ENCODE results near the gene STARD8. TPM values are rescaled to one million over a fixed set of nuclear protein-coding genes. Genes with fewer than 3 reads are reported as not detected.

The STARD8 gene
- total and polyA plus RNA-seq, 2 donors (not counting 3 experiments of a cell fraction or from before 2014, with no cell fraction given): 6.8 to 14.8 TPM

DNA sequence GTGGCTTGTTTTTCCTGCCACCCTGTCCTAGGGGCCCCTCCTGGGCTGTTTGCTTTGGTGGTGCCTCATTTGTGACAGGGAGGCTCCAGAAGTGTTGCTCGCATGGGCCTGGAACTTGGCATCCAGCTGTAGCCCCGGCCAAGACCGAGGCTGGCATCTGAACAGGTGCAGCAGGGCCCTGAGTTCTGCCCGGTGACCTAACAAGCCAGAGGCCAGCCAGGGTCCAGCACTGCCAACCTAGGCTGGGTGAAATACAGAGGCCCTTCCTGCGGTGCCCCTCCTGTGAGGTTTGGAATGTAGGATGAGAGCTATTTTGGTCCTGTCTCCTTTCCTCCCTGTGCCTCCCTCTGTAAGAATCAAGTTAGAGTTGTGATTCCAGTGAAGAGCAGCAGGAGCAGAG is 58.5 kb downstream of the STARD8 start:
- H3K4me3 ChIP-seq (replicated peaks in 1 of 3; ENCODE audit: insufficient read depth in 1 of 3, low read depth in 1 of 3, low read length in 3 of 3): no peak overlapping the region
- BruUV-seq (replicated peaks): no TSS peak
- no peaks in the 10 kb centered on the region for H3K36me3 ChIP-seq (ENCODE audit: control insufficient read depth in 2 of 2, extremely low read depth in 1 of 2, insufficient read depth in 2 of 2, low read length in 2 of 2)
- H2AFZ ChIP-seq (ENCODE audit: low read depth, low read length): no peak overlapping the region
- H3K9me1 ChIP-seq (replicated peaks; ENCODE audit: control insufficient read depth, extremely low read depth, insufficient read depth, low read length): no peaks in the 10 kb centered on the region
- no peaks in the 10 kb centered on the region for H4K20me1 ChIP-seq (replicated peaks; ENCODE audit: control insufficient read depth, extremely low read depth, insufficient read depth, low read length)
- peaks cover 16% of the 10 kb centered on the region for H3K4me1 ChIP-seq (ENCODE audit: control insufficient read depth, extremely low read depth, insufficient read depth, low read length)
- no peak for TF ChIP-seq EZH2 (IDR thresholded peaks at IDR 0.05; ENCODE audit: borderline replicate concordance, low read depth, low read length, severe bottlenecking)
- no peak for TF ChIP-seq JUN (IDR thresholded peaks at IDR 0.05; ENCODE audit: borderline replicate concordance, insufficient read depth, insufficient read length, low read depth)
- no peak for TF ChIP-seq MYC (IDR thresholded peaks at IDR 0.05; ENCODE audit: low read depth, low read length)
- TF ChIP-seq GATA2 (IDR thresholded peaks at IDR 0.05; ENCODE audit: insufficient read depth, insufficient read length, low read depth, low read length): no peak
- TF ChIP-seq, protein P1, sequence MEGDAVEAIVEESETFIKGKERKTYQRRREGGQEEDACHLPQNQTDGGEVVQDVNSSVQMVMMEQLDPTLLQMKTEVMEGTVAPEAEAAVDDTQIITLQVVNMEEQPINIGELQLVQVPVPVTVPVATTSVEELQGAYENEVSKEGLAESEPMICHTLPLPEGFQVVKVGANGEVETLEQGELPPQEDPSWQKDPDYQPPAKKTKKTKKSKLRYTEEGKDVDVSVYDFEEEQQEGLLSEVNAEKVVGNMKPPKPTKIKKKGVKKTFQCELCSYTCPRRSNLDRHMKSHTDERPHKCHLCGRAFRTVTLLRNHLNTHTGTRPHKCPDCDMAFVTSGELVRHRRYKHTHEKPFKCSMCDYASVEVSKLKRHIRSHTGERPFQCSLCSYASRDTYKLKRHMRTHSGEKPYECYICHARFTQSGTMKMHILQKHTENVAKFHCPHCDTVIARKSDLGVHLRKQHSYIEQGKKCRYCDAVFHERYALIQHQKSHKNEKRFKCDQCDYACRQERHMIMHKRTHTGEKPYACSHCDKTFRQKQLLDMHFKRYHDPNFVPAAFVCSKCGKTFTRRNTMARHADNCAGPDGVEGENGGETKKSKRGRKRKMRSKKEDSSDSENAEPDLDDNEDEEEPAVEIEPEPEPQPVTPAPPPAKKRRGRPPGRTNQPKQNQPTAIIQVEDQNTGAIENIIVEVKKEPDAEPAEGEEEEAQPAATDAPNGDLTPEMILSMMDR (IDR thresholded peaks at IDR 0.05; ENCODE audit: extremely low read depth in 1 of 2, insufficient read depth in 1 of 2, low read depth in 1 of 2, low read length in 2 of 2): no peak
- no peak for TF ChIP-seq POLR2AphosphoS5 (IDR thresholded peaks at IDR 0.05; ENCODE audit: insufficient read depth, low read depth, low read length)
- TF ChIP-seq POLR2A (IDR thresholded peaks at IDR 0.05; ENCODE audit: low read depth, low read length): no peak
- TF ChIP-seq, protein P2, sequence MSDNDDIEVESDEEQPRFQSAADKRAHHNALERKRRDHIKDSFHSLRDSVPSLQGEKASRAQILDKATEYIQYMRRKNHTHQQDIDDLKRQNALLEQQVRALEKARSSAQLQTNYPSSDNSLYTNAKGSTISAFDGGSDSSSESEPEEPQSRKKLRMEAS (IDR thresholded peaks at IDR 0.05; ENCODE audit: insufficient read depth, insufficient read length): no peak
- no peak for TF ChIP-seq FOS (IDR thresholded peaks at IDR 0.05; ENCODE audit: borderline replicate concordance, insufficient read depth, low read length)
- ChIA-PET CTCF (interaction anchor here (1.0 kb wide), 1 partner anchor 107 kb away, joined by 3 read pairs; no protein-coding TSS in a partner anchor), POLR2A (no interaction called here)
- FAIRE-seq (peak; percentile 48), DNase-seq (ENCODE audit: low read depth, low spot score) (no peak)
- H3K4me2 ChIP-seq (ENCODE audit: insufficient read depth, low read length): no peak overlapping the region
- no peak overlapping the region for H3K9ac ChIP-seq (replicated peaks; ENCODE audit: extremely low read depth, insufficient read depth, low read length)
- no peaks in the 10 kb centered on the region for H3K27me3 ChIP-seq (ENCODE audit: control insufficient read depth in 2 of 2, insufficient read depth in 2 of 2, low read length in 2 of 2)
- no peak overlapping the region for H3K27ac ChIP-seq (ENCODE audit: insufficient read depth, low read depth, low read length)
- intact Hi-C loops (cut with micrococcal nuclease) (no loop called here), dilution Hi-C loops (cut with MboI; ENCODE audit: extremely low pct_ligation_motif_present, low sequenced_read_pairs) (no loop called here)
- peaks cover 43% of the 10 kb centered on the region for H3K79me2 ChIP-seq (ENCODE audit: control insufficient read depth, insufficient read depth, low read length)
- no peaks in the 10 kb centered on the region for H3K9me3 ChIP-seq (replicated peaks; ENCODE audit: control insufficient read depth, insufficient read depth, low read length)
